Ascending aorta (tissue), 2 donors: ENCODE measurements around the gene CSMD2. TPM values are rescaled to one million over a fixed set of nuclear protein-coding genes. Genes with fewer than 3 reads are reported as not detected.

ENCODE experiments used
- DNase-seq, 2 donors: peaks; one replicate each; pipeline ENCODE4 v3.0.0-alpha.2; 2019; ENCODE audit warnings: low spot score in 2 of 2
- H3K27ac ChIP-seq, 2 donors: fragments of 200-600 bp; sonication (generic); one replicate each; pipeline ENCODE4 v1.5.1; 2016 to 2017; ENCODE audit warnings: mild to moderate bottlenecking in 1 of 2
- H3K27me3 ChIP-seq: fragments of 200-600 bp; sonication (generic); one replicate; pipeline ENCODE4 v1.5.1; 2017
- H3K36me3 ChIP-seq, 2 donors: fragments of 200-600 bp; sonication (generic); one replicate each; pipeline ENCODE4 v1.5.1; 2016
- H3K4me1 ChIP-seq, 2 donors: fragments of 200-600 bp; sonication (generic); one replicate each; pipeline ENCODE4 v1.5.1; 2016 to 2017; ENCODE audit warnings: mild to moderate bottlenecking in 1 of 2
- H3K4me3 ChIP-seq, 2 donors: fragments of 200-600 bp; sonication (generic); one replicate each; pipeline ENCODE4 v1.5.1; 2016 to 2017; ENCODE audit warnings: mild to moderate bottlenecking in 1 of 2
- H3K9me3 ChIP-seq, 2 donors: fragments of 200-600 bp; sonication (generic); one replicate each; pipeline ENCODE4 v1.5.1; 2016
- CTCF ChIP-seq, 3 experiments: fragments of 200-600 bp in 2 of 3; fragments of 450-650 bp in 1 of 3; sonication (generic) in 2 of 3; IDR thresholded peaks; one replicate each; pipeline ENCODE4 v1.5.1; 2016 to 2019; ENCODE audit warnings: antibody characterized with exemption in 3 of 3, mild to moderate bottlenecking in 1 of 3, moderate library complexity in 1 of 3
- intact Hi-C: fragments of 100-400 bp; cut with DNase I; formaldehyde crosslinking; loops from one replicate; pipeline ENCODE4 v1.15.1; 2023
- total RNA-seq: library from RNA; depleted of rRNA; stranded (reverse); fragments of >200 nt; gene quantifications from one replicate; pipeline ENCODE4 v1.1.0, GENCODE V29; 2016

The CSMD2 gene
- total RNA-seq, 1 donor from 2014 or later, result 10.9 TPM

- Histone ChIP-seq H3K9me3 (no peaks in the 10 kb centered on the region), H3K4me1 (no peaks in the 10 kb centered on the region), H3K36me3 (no peaks in the 10 kb centered on the region), H3K27me3 (no peaks in the 10 kb centered on the region), H3K27ac (no peak overlapping the region), H3K4me3 (no peak overlapping the region)
- no peak for TF ChIP-seq CTCF (IDR thresholded peaks at IDR 0.05)
- no peak for DNase-seq
- intact Hi-C loops, result no loop called here
Observed at GRCh38 chr1:34055818-34056217, 109.2 kb downstream of the CSMD2 start.

GRCh38 chr1:34054920-34055319 is 110.1 kb downstream of the CSMD2 start:
- Histone ChIP-seq H3K36me3 (no peaks in the 10 kb centered on the region), H3K4me1 (no peaks in the 10 kb centered on the region), H3K9me3 (no peaks in the 10 kb centered on the region), H3K27ac (no peak overlapping the region), H3K4me3 (no peak overlapping the region), H3K27me3 (no peaks in the 10 kb centered on the region)
- TF ChIP-seq CTCF (IDR thresholded peaks at IDR 0.05), result no peak
- intact Hi-C loops, result no loop called here
- no peak for DNase-seq

- Histone ChIP-seq H3K36me3 (no peaks in the 10 kb centered on the region), H3K4me3 (no peak overlapping the region), H3K9me3 (no peaks in the 10 kb centered on the region), H3K27me3 (no peaks in the 10 kb centered on the region), H3K27ac (no peak overlapping the region), H3K4me1 (no peaks in the 10 kb centered on the region)
- DNase-seq, result no peak
- TF ChIP-seq CTCF (IDR thresholded peaks at IDR 0.05), result no peak
- intact Hi-C loops, result no loop called here
Observed at GRCh38 chr1:34053660-34054059, 111.4 kb downstream of the CSMD2 start.

- H3K4me3 ChIP-seq, result no peak overlapping the region
- intact Hi-C loops, result no loop called here
- H3K27me3 ChIP-seq, result no peaks in the 10 kb centered on the region
- H3K27ac ChIP-seq, result no peak overlapping the region
- no peaks in the 10 kb centered on the region for H3K36me3 ChIP-seq
- H3K4me1 ChIP-seq, result no peaks in the 10 kb centered on the region
- H3K9me3 ChIP-seq, result no peaks in the 10 kb centered on the region
- DNase-seq, result no peak
- TF ChIP-seq CTCF (IDR thresholded peaks at IDR 0.05), result no peak
Observed at GRCh38 chr1:34052565-34052964, 112.5 kb downstream of the CSMD2 start.

- Histone ChIP-seq H3K27me3 (no peaks in the 10 kb centered on the region), H3K9me3 (no peaks in the 10 kb centered on the region), H3K36me3 (no peaks in the 10 kb centered on the region), H3K4me3 (no peak overlapping the region), H3K4me1 (no peaks in the 10 kb centered on the region), H3K27ac (no peak overlapping the region)
- no peak for DNase-seq
- intact Hi-C loops, result no loop called here
- TF ChIP-seq CTCF (IDR thresholded peaks at IDR 0.05), result no peak
Observed at GRCh38 chr1:34050709-34051485, 114.1 kb downstream of the CSMD2 start.
